Neural progenitor cell (in vitro differentiated cells): Measurements from ENCODE around the gene COX4I2.

ENCODE experiments used
- EZH2 ChIP-seq: fragments of 200-600 bp; sonication (generic); IDR thresholded peaks from 2 replicates; pipeline ENCODE4 v1.6.1; 2017; ENCODE audit warnings: antibody characterized with exemption, mild to moderate bottlenecking, moderate library complexity
- EZH2phosphoT487 ChIP-seq: fragments of 200-600 bp; sonication (generic); IDR thresholded peaks from 2 replicates; pipeline ENCODE4 v1.6.1; 2017; ENCODE audit warnings: antibody characterized with exemption
- TF ChIP-seq, protein P1 (sequence below): fragments of 200-600 bp; sonication (generic); IDR thresholded peaks from 2 replicates; pipeline ENCODE4 v1.5.1; 2017; ENCODE audit warnings: antibody characterized with exemption, mild to moderate bottlenecking

DNA sequence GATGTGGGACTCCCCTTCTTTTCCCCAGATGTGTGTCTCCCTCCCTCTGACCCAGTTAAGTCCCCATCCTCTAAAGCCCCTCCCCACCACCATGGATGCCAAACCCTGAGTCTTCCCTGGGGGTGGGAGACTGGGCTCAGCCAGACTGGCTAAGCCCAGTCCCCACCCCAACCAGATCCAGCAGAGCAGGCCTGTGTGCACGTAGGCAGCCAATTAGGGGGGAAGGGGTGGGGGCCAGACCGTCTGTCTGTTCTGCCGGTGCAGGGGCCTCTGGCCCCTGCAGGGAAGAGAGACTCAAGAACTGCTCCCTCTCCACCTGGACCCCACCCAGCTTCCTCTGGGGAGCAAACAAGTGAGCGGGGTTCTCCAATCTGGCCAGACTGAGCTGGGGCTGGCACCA, 605 bp downstream of the COX4I2 start:
- TF ChIP-seq, protein P1, sequence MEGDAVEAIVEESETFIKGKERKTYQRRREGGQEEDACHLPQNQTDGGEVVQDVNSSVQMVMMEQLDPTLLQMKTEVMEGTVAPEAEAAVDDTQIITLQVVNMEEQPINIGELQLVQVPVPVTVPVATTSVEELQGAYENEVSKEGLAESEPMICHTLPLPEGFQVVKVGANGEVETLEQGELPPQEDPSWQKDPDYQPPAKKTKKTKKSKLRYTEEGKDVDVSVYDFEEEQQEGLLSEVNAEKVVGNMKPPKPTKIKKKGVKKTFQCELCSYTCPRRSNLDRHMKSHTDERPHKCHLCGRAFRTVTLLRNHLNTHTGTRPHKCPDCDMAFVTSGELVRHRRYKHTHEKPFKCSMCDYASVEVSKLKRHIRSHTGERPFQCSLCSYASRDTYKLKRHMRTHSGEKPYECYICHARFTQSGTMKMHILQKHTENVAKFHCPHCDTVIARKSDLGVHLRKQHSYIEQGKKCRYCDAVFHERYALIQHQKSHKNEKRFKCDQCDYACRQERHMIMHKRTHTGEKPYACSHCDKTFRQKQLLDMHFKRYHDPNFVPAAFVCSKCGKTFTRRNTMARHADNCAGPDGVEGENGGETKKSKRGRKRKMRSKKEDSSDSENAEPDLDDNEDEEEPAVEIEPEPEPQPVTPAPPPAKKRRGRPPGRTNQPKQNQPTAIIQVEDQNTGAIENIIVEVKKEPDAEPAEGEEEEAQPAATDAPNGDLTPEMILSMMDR: no peak
- TF ChIP-seq EZH2 (no peak), EZH2phosphoT487 (no peak)
